ENCODE data around the gene STON2. TPM values are rescaled to one million over a fixed set of nuclear protein-coding genes. Genes with fewer than 3 reads are reported as not detected.

Gene STON2
- total RNA-seq, 1 experiment from 2014 or later, result 9.1 TPM

- ChIA-PET POLR2A (ENCODE audit: unreplicated experiment) (no interaction called here), CTCF (interaction anchor here (0.6 kb wide), 1 partner anchor 189 kb away, joined by 9 read pairs; no protein-coding TSS in a partner anchor)
- Histone ChIP-seq H3K36me3 (ENCODE audit: low read depth) (no peaks in the 10 kb centered on the region), H2AFZ (no peak overlapping the region), H3F3A (ENCODE audit: insufficient read depth, low read depth) (no peaks in the 10 kb centered on the region), H3K9me3 (ENCODE audit: insufficient read depth, low read depth) (no peaks in the 10 kb centered on the region), H3K4me1 (replicated peaks; ENCODE audit: insufficient read depth) (no peaks in the 10 kb centered on the region), H3K4me3 (no peak overlapping the region), H3K27ac (no peak overlapping the region), H3K9me2 (ENCODE audit: insufficient read depth) (no peaks in the 10 kb centered on the region), H3K27me3 (ENCODE audit: insufficient read depth, low read depth) (no peaks in the 10 kb centered on the region), H4K20me1 (ENCODE audit: insufficient read depth) (no peaks in the 10 kb centered on the region), H3K79me2 (ENCODE audit: low read depth) (no peaks in the 10 kb centered on the region), H3K4me2 (no peak overlapping the region)
- no TSS peak for BruUV-seq (replicated peaks)
- intact Hi-C loops (cut with micrococcal nuclease; ENCODE audit: unreplicated experiment), result no loop called here
- no peak for DNase-seq
- TF ChIP-seq CTCF (conservative IDR thresholded peaks at IDR 0.05), result no peak
- TF ChIP-seq EZH2 (IDR thresholded peaks at IDR 0.05; ENCODE audit: low read depth), result no peak
These were observed 136.2 kb downstream of the STON2 start for GRCh38 chr14:81263777-81264410.

GRCh38 chr14:81261176-81261575 is 138.9 kb downstream of the STON2 start:
- no peak overlapping the region for H3K27ac ChIP-seq
- no peaks in the 10 kb centered on the region for H3K4me1 ChIP-seq (replicated peaks; ENCODE audit: insufficient read depth)
- H3K4me3 ChIP-seq, result no peak overlapping the region
- H3K4me2 ChIP-seq, result no peak overlapping the region
- ChIA-PET POLR2A (ENCODE audit: unreplicated experiment) (no interaction called here), CTCF (no interaction called here)
- intact Hi-C loops (cut with micrococcal nuclease; ENCODE audit: unreplicated experiment), result no loop called here
- H3F3A ChIP-seq (ENCODE audit: insufficient read depth, low read depth), result no peaks in the 10 kb centered on the region
- no peak for DNase-seq
- H3K36me3 ChIP-seq (ENCODE audit: low read depth), result no peaks in the 10 kb centered on the region
- no peaks in the 10 kb centered on the region for H3K27me3 ChIP-seq (ENCODE audit: insufficient read depth, low read depth)
- H3K9me3 ChIP-seq (ENCODE audit: insufficient read depth, low read depth), result no peaks in the 10 kb centered on the region
- no peaks in the 10 kb centered on the region for H3K9me2 ChIP-seq (ENCODE audit: insufficient read depth)
- no TSS peak for BruUV-seq (replicated peaks)
- H2AFZ ChIP-seq, result no peak overlapping the region
- H4K20me1 ChIP-seq (ENCODE audit: insufficient read depth), result no peaks in the 10 kb centered on the region
- H3K79me2 ChIP-seq (ENCODE audit: low read depth), result no peaks in the 10 kb centered on the region
- TF ChIP-seq CTCF (conservative IDR thresholded peaks at IDR 0.05) (no peak), EZH2 (IDR thresholded peaks at IDR 0.05; ENCODE audit: low read depth) (no peak)

GRCh38 chr14:81260732-81261131 is 139.4 kb downstream of the STON2 start:
- TF ChIP-seq CTCF (conservative IDR thresholded peaks at IDR 0.05) (no peak), EZH2 (IDR thresholded peaks at IDR 0.05; ENCODE audit: low read depth) (no peak)
- BruUV-seq (replicated peaks), result no TSS peak
- no peak overlapping the region for H3K4me3 ChIP-seq
- no peaks in the 10 kb centered on the region for H3K27me3 ChIP-seq (ENCODE audit: insufficient read depth, low read depth)
- H3K36me3 ChIP-seq (ENCODE audit: low read depth), result no peaks in the 10 kb centered on the region
- H3K9me3 ChIP-seq (ENCODE audit: insufficient read depth, low read depth), result no peaks in the 10 kb centered on the region
- ChIA-PET CTCF (no interaction called here), POLR2A (ENCODE audit: unreplicated experiment) (no interaction called here)
- no peaks in the 10 kb centered on the region for H3K9me2 ChIP-seq (ENCODE audit: insufficient read depth)
- no peak overlapping the region for H3K4me2 ChIP-seq
- H3K4me1 ChIP-seq (replicated peaks; ENCODE audit: insufficient read depth), result no peaks in the 10 kb centered on the region
- H3K79me2 ChIP-seq (ENCODE audit: low read depth), result no peaks in the 10 kb centered on the region
- H3F3A ChIP-seq (ENCODE audit: insufficient read depth, low read depth), result no peaks in the 10 kb centered on the region
- DNase-seq, result no peak
- no peaks in the 10 kb centered on the region for H4K20me1 ChIP-seq (ENCODE audit: insufficient read depth)
- no peak overlapping the region for H2AFZ ChIP-seq
- no peak overlapping the region for H3K27ac ChIP-seq
- intact Hi-C loops (cut with micrococcal nuclease; ENCODE audit: unreplicated experiment), result no loop called here
